A549 (cell line): Measurements from ENCODE around the gene DIPK1B. TPM values are rescaled to one million over a fixed set of nuclear protein-coding genes. Genes with fewer than 3 reads are reported as not detected.
A peak's percentile ranks its signal among the peaks of the same experiment; 100 is the strongest.

Source experiments
- ATAC-seq, 2 experiments: fragments of 200-7000 bp in 1 of 2; fragments of >200 bp in 1 of 2; cut with Nextera tagmentation in 1 of 2; cut with Tn5 transposase in 1 of 2; 3 replicates each; pipeline versions ENCODE4 v1.8.0 to v1.9.1; 2018 to 2020; ENCODE audit warnings: mild to moderate bottlenecking in 1 of 2, moderate library complexity in 1 of 2
- CTCF ChIA-PET: fragments of 300-600 bp; sonication (Branson Sonifier 250); formaldehyde crosslinking; extraction: SDS; loops from one replicate; lab custom pipeline; 2021; ENCODE audit warnings: antibody characterized with exemption, inconsistent platforms; lab: Yijun Ruan, JAX
- POLR2A ChIA-PET: fragments of 350-600 bp; formaldehyde crosslinking; extraction: SDS; loops from one replicate; lab custom pipeline; 2021; ENCODE audit warnings: antibody characterized with exemption, inconsistent platforms; lab: Yijun Ruan, JAX
- DNase-seq, 2 experiments: peaks; one replicate each; pipeline versions ENCODE4 v3.0.0 to v3.0.0-alpha.2; 2011 to 2016; ENCODE audit warnings: low read depth in 1 of 2, low spot score in 1 of 2
- FAIRE-seq: peaks from 2 replicates; lab custom pipeline; 2011; peaks lifted over from hg19 to GRCh38; lab: Jason Lieb, UNC
- H3K27ac ChIP-seq, 2 experiments: fragments of >200 bp; sonication (Bioruptor Twin); formaldehyde crosslinking; 3 replicates each; pipeline ENCODE4 v1.5.1; 2016 to 2017
- H3K4me1 ChIP-seq: fragments of >200 bp; sonication (Bioruptor Twin); formaldehyde crosslinking; 3 replicates; pipeline ENCODE4 v1.6.1; 2016
- H3K4me2 ChIP-seq: fragments of >200 bp; sonication (Bioruptor Twin); formaldehyde crosslinking; 3 replicates; pipeline ENCODE4 v1.6.1; 2016
- H3K4me3 ChIP-seq: fragments of >200 bp; sonication (Bioruptor Twin); formaldehyde crosslinking; 3 replicates; pipeline ENCODE4 v1.5.1; 2016
- H3K9me3 ChIP-seq: fragments of >200 bp; sonication (Bioruptor Twin); formaldehyde crosslinking; 3 replicates; pipeline ENCODE4 v1.6.1; 2016
- ATOH8 ChIP-seq: fragments of 250-450 bp; sonication (Bioruptor Pico); IDR thresholded peaks from 2 replicates; pipeline ENCODE4 v1.5.0; 2020; ENCODE audit warnings: low read depth, mild to moderate bottlenecking, moderate library complexity
- CHD2 ChIP-seq: fragments of 150-350 bp; IDR thresholded peaks from 2 replicates; pipeline ENCODE4 v1.6.1; 2014; ENCODE audit warnings: low read length; ENCODE audit not compliant: partially characterized antibody
- EHF ChIP-seq: fragments of 250-450 bp; sonication (Bioruptor Pico); IDR thresholded peaks from 2 replicates; pipeline ENCODE4 v1.5.0; 2020; ENCODE audit warnings: mild to moderate bottlenecking
- EHMT2 ChIP-seq: fragments of 200-600 bp; sonication (generic); IDR thresholded peaks from 2 replicates; pipeline ENCODE4 v1.6.1; 2016; ENCODE audit warnings: antibody characterized with exemption, low read depth, mild to moderate bottlenecking, moderate library complexity
- EP300 ChIP-seq, 2 experiments: fragments of >200 bp; sonication (Bioruptor Twin); formaldehyde crosslinking; IDR thresholded peaks; 2 replicates in 1 of 2; 3 replicates in 1 of 2; pipeline ENCODE4 v1.6.1; 2016 to 2017
- ESRRA ChIP-seq: fragments of 150-350 bp; IDR thresholded peaks from 2 replicates; pipeline ENCODE4 v1.6.1; 2014; ENCODE audit warnings: mild to moderate bottlenecking, low read length, borderline replicate concordance
- HOXA7 ChIP-seq: fragments of 250-450 bp; sonication (Bioruptor Pico); IDR thresholded peaks from 2 replicates; pipeline ENCODE4 v1.5.0; 2020; ENCODE audit warnings: mild to moderate bottlenecking, moderate library complexity
- HOXB13 ChIP-seq: fragments of 250-450 bp; sonication (Bioruptor Pico); IDR thresholded peaks from 2 replicates; pipeline ENCODE4 v1.5.0; 2020; ENCODE audit warnings: low read depth, mild to moderate bottlenecking, moderate library complexity
- HOXB5 ChIP-seq: fragments of 250-450 bp; sonication (Bioruptor Pico); IDR thresholded peaks from 2 replicates; pipeline ENCODE4 v1.5.0; 2020; ENCODE audit warnings: mild to moderate bottlenecking, moderate library complexity
- JUNB ChIP-seq: fragments of >200 bp; sonication (Bioruptor Twin); formaldehyde crosslinking; IDR thresholded peaks from 2 replicates; pipeline ENCODE4 v1.6.1; 2016
- PBX3 ChIP-seq: IDR thresholded peaks from 2 replicates; pipeline ENCODE4 v1.6.1; 2012
- PHF8 ChIP-seq: fragments of 200-600 bp; sonication (generic); IDR thresholded peaks from 2 replicates; pipeline ENCODE4 v1.6.1; 2016; ENCODE audit warnings: low read depth, mild to moderate bottlenecking, antibody characterized with exemption, moderate library complexity, borderline replicate concordance
- POLR2A ChIP-seq: IDR thresholded peaks from 2 replicates; pipeline ENCODE4 v1.6.1; 2012; ENCODE audit warnings: mild to moderate bottlenecking, low read length
- RCOR1 ChIP-seq: fragments of 150-350 bp; IDR thresholded peaks from 2 replicates; pipeline ENCODE4 v1.6.1; 2014; ENCODE audit warnings: antibody characterized with exemption, low read length, low read depth
- RFX5 ChIP-seq: fragments of 450-650 bp; IDR thresholded peaks from 2 replicates; pipeline ENCODE4 v1.7.1; 2014; ENCODE audit warnings: antibody characterized with exemption, mild to moderate bottlenecking, moderate library complexity
- TFCP2L1 ChIP-seq: fragments of 250-450 bp; sonication (Bioruptor Pico); IDR thresholded peaks from 2 replicates; pipeline ENCODE4 v1.5.0; 2021; ENCODE audit warnings: mild to moderate bottlenecking
- WGBS: methylation state at CpG from one replicate; pipeline ENCODE4 v1.1.6; 2017; ENCODE audit errors: missing lambda C conversion rate; 5-methylcytosine and 5-hydroxymethylcytosine counted together
- polyA plus RNA-seq, 4 experiments: library from polyadenylated mRNA; depleted of rRNA in 3 of 4; stranded (reverse); fragments of >200 nt; fragmentation: RNase III in 1 of 4; extraction: RNeasy Plus Mini Kit Qiagen cat#74134 plus additional on column Dnase treatment in 1 of 4; gene quantifications; 2 replicates in 3 of 4; 3 replicates in 1 of 4; pipeline ENCODE4 v1.2.3, GENCODE V29; 2011 to 2017
- TF ChIP-seq, protein P1 (sequence below): fragments of >200 bp; sonication (Bioruptor Twin); formaldehyde crosslinking; IDR thresholded peaks from 3 replicates; pipeline ENCODE4 v1.5.1; 2016
- TF ChIP-seq, protein P2 (sequence below): fragments of 150-350 bp; IDR thresholded peaks from 2 replicates; pipeline ENCODE4 v1.6.1; 2014; ENCODE audit warnings: low read depth, mild to moderate bottlenecking, low read length
- TF ChIP-seq, protein P3 (sequence below): fragments of >200 bp; sonication (Bioruptor Twin); formaldehyde crosslinking; IDR thresholded peaks from 3 replicates; pipeline ENCODE4 v1.6.1; 2016

DIPK1B gene
- polyA plus RNA-seq, 2 of the 4 experiments (the other 2 are of a cell fraction): 6.7 TPM

DNA sequence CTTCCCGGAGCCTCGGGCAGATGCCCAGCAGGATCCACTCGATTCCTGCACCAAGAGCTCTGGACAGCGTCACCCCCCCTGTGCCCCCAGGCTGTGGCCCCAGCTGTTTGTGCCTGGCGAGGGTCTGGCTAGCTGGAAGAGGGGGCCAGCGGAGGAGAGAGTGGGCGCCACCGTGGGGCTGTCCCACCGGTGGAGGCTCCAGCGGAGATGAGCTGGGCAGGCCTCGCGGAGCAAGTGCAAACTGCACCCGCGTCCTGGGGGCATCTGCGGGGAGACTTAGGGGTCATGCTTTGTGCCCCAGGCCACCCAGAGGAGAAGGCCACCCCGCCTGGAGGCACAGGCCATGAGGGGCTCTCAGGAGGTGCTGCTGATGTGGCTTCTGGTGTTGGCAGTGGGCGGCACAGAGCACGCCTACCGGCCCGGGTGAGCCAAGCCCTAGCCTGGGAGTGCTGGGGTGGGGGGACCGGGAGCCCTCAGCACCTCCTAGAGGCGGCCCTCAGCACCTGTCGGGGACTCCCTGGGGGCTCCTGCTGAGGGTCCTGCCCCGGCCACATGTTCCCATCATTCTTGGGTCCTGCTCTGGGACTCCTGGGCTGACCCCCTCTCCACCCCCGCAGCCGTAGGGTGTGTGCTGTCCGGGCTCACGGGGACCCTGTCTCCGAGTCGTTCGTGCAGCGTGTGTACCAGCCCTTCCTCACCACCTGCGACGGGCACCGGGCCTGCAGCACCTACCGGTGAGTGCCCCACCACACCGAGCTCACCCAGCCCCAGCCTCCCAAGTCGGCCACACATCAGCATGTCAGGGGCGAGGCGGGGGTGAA is 44.2 kb upstream of the DIPK1B start:
- no peak overlapping the region for H3K27ac ChIP-seq
- peaks cover 41% of the 10 kb centered on the region for H3K4me1 ChIP-seq
- no peaks in the 10 kb centered on the region for H3K9me3 ChIP-seq
- 82% methylated on average over 22 of the region's 40 CpGs for WGBS
- POLR2A ChIA-PET: no interaction called here
- FAIRE-seq (no peak), DNase-seq (no peak), ATAC-seq (peak in 1 of 2 experiments; percentile 42; a peak in 3 of 6 replicates)
- no peak overlapping the region for H3K4me3 ChIP-seq
- CTCF ChIA-PET: interaction anchor here (0.7 to 2.7 kb wide), 10 partner anchors 11 to 435 kb away, joined by 3 to 17 read pairs (median 4); partner anchors contain the start of gene AGPAT2
- H3K4me2 ChIP-seq: no peak overlapping the region; the same call in 2 of the 3 replicates
- TF ChIP-seq, protein P1, sequence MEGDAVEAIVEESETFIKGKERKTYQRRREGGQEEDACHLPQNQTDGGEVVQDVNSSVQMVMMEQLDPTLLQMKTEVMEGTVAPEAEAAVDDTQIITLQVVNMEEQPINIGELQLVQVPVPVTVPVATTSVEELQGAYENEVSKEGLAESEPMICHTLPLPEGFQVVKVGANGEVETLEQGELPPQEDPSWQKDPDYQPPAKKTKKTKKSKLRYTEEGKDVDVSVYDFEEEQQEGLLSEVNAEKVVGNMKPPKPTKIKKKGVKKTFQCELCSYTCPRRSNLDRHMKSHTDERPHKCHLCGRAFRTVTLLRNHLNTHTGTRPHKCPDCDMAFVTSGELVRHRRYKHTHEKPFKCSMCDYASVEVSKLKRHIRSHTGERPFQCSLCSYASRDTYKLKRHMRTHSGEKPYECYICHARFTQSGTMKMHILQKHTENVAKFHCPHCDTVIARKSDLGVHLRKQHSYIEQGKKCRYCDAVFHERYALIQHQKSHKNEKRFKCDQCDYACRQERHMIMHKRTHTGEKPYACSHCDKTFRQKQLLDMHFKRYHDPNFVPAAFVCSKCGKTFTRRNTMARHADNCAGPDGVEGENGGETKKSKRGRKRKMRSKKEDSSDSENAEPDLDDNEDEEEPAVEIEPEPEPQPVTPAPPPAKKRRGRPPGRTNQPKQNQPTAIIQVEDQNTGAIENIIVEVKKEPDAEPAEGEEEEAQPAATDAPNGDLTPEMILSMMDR: no peak
- TF ChIP-seq RFX5: no peak
- TF ChIP-seq, protein P2, sequence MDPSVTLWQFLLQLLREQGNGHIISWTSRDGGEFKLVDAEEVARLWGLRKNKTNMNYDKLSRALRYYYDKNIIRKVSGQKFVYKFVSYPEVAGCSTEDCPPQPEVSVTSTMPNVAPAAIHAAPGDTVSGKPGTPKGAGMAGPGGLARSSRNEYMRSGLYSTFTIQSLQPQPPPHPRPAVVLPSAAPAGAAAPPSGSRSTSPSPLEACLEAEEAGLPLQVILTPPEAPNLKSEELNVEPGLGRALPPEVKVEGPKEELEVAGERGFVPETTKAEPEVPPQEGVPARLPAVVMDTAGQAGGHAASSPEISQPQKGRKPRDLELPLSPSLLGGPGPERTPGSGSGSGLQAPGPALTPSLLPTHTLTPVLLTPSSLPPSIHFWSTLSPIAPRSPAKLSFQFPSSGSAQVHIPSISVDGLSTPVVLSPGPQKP: no peak
- TF ChIP-seq EHF (CRISPR knock-in tag): no peak
- TF ChIP-seq EHMT2: no peak
- no peak for TF ChIP-seq RCOR1
- no peak for TF ChIP-seq PHF8
- no peak for TF ChIP-seq EP300 (IDR thresholded peaks at IDR 0.05)
- TF ChIP-seq HOXA7 (CRISPR knock-in tag): no peak
- no peak for TF ChIP-seq ATOH8 (CRISPR knock-in tag)
- TF ChIP-seq HOXB5 (CRISPR knock-in tag): no peak
- TF ChIP-seq POLR2A: no peak
- no peak for TF ChIP-seq CHD2
- TF ChIP-seq ESRRA: no peak
- TF ChIP-seq HOXB13: no peak
- TF ChIP-seq PBX3: no peak
- TF ChIP-seq JUNB: no peak
- TF ChIP-seq TFCP2L1 (CRISPR knock-in tag): no peak
- TF ChIP-seq, protein P3, sequence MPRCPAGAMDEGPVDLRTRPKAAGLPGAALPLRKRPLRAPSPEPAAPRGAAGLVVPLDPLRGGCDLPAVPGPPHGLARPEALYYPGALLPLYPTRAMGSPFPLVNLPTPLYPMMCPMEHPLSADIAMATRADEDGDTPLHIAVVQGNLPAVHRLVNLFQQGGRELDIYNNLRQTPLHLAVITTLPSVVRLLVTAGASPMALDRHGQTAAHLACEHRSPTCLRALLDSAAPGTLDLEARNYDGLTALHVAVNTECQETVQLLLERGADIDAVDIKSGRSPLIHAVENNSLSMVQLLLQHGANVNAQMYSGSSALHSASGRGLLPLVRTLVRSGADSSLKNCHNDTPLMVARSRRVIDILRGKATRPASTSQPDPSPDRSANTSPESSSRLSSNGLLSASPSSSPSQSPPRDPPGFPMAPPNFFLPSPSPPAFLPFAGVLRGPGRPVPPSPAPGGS: no peak
